Right lobe of liver (tissue), 6 donors: ENCODE data around the gene SIPA1. TPM values are rescaled to one million over a fixed set of nuclear protein-coding genes. Genes with fewer than 3 reads are reported as not detected.

Experiments used
- ATAC-seq, 4 donors: fragments of 200-7000 bp; cut with Tn5 transposase; one replicate each; pipeline ENCODE4 v1.9.1; 2020; ENCODE audit warnings: mild to moderate bottlenecking in 4 of 4, moderate library complexity in 4 of 4
- DNase-seq, 3 donors: peaks; one replicate each; pipeline ENCODE4 v3.0.0-alpha.2; 2020
- H3K27ac ChIP-seq, 3 donors: fragments of 200-600 bp; one replicate each; pipeline ENCODE4 v1.8.0; 2022
- H3K27me3 ChIP-seq, 2 donors: fragments of 200-600 bp; one replicate each; pipeline ENCODE4 v1.8.0; 2022
- H3K36me3 ChIP-seq, 4 donors: fragments of 200-600 bp; sonication (generic) in 1 of 4; one replicate each; pipeline versions ENCODE4 v1.5.1 to v1.8.0; 2017 to 2022; ENCODE audit warnings: control low read depth in 1 of 4
- H3K4me1 ChIP-seq, 4 donors: fragments of 200-600 bp; sonication (generic) in 1 of 4; one replicate each; pipeline versions ENCODE4 v1.5.1 to v1.8.0; 2017 to 2022; ENCODE audit warnings: control low read depth in 1 of 4
- H3K4me3 ChIP-seq, 3 donors: fragments of 200-600 bp; one replicate each; pipeline ENCODE4 v1.8.0; 2022
- H3K9me3 ChIP-seq, 4 donors: fragments of 200-600 bp; sonication (generic) in 1 of 4; one replicate each; pipeline versions ENCODE4 v1.5.1 to v1.8.0; 2017 to 2022; ENCODE audit warnings: control low read depth in 1 of 4
- POLR2A ChIP-seq: fragments of 450-650 bp; IDR thresholded peaks from one replicate; pipeline ENCODE4 v1.6.1; 2017; ENCODE audit warnings: antibody characterized with exemption, mild to moderate bottlenecking
- WGBS: methylation state at CpG from one replicate; pipeline ENCODE4 v1.1.6; 2018; ENCODE audit warnings: low coverage, low lambda C conversion rate; ENCODE audit not compliant: insufficient coverage; ENCODE audit errors: missing lambda C conversion rate; 5-methylcytosine and 5-hydroxymethylcytosine counted together
- intact Hi-C, 2 donors: fragments of 100-400 bp; cut with DNase I; formaldehyde crosslinking; loops; one replicate each; pipeline versions ENCODE4 v1.11.2 to v1.14.1; 2022
- total RNA-seq, 6 experiments: library from RNA; depleted of rRNA in 2 of 6; stranded (reverse); fragments of >200 nt in 2 of 6; fragmentation: NEBNext Ultra II Directional in 3 of 6; extraction: Animal tissue kit (Norgen Biotek cat#: 25700) in 3 of 6; gene quantifications; one replicate each; pipeline versions ENCODE4 v1.1.0 to v1.2.4, GENCODE V29; 2016 to 2023
- TF ChIP-seq, protein P1 (sequence below), 4 donors: fragments of 200-600 bp in 3 of 4; fragments of 450-650 bp in 1 of 4; IDR thresholded peaks; one replicate each; pipeline versions ENCODE4 v1.5.1 to v1.8.0; 2016 to 2022; ENCODE audit warnings: antibody characterized with exemption in 4 of 4, mild to moderate bottlenecking in 2 of 4
- donor health status: DM: no; HTN: yes; CAD: no.
- donor health status: DM: no; HTN: no; CAD: no.
- donor health status: DM: no; HTN: no; CAD: no.
- donor health status: DM: no; HTN: yes; CAD: no.
- donor health status: DM: no; HTN: yes; CAD: no.

Gene SIPA1
- total RNA-seq, 6 experiments from 2014 or later: 21.1 to 34.1 (median 25.3) TPM

DNA sequence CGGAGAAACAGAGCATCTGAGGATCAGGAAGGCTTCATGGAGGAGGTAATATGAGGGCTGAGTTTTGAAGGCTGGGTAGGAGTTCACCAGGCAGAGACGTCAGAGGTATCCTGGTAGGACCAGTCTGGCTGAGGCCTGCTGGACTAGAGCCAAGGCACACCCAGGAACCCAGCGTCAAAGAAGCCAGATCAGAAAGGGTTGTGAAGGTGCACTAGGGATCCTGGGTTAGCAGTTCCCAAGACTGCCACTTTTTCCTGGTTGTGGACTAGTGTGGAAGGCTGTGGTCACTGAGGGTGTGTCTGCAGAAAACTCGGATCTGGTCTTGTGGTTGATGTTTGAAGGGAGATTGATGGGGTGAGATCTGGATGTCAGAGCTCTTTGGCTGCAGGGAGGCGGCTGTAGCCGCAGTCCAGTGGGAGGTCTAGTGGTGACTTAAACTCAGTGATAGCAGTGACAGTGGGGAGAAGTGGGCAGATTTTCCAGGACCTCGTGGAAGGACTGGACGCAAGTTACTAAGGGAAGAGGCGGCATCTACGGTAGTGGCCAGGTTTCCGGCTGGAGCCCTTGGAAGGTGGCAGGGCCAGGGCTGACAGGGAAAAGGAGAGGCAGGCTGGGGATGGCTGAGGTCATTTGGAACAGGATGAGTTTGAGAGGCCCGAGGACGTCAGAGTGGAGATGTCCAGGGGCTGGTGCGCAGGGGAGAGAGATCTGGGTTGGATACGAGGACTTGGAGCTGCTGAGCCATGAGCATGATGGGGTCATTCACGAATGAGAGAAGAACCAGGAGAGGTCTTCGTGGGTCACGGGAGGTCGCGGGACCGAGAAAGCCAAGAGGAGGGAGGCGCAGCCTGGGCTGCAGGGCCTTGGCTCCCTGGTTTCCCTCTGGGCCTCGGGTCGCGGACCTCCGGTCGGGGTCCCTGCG lies 13.9 kb downstream of the SIPA1 start:
- intact Hi-C loops: no loop called here
- WGBS: 23% methylated on average over 20 of the region's 28 CpGs
- ATAC-seq: peak in 3 of 4 donors; percentile 0
- H3K4me1 ChIP-seq: peaks cover 0 to 49% (median 17%) of the 10 kb centered on the region in 4 donors
- peak overlapping the region; percentile 91 to 97 (median 94) for H3K27ac ChIP-seq
- H3K4me3 ChIP-seq: peak overlapping the region; percentile 58 to 66 (median 63)
- H3K36me3 ChIP-seq: peaks cover 0 to 25% (median 12%) of the 10 kb centered on the region in 4 donors
- peak in 1 of 3 donors; percentile 72 for DNase-seq
- no peaks in the 10 kb centered on the region for H3K9me3 ChIP-seq
- no peaks in the 10 kb centered on the region for H3K27me3 ChIP-seq
- TF ChIP-seq, protein P1, sequence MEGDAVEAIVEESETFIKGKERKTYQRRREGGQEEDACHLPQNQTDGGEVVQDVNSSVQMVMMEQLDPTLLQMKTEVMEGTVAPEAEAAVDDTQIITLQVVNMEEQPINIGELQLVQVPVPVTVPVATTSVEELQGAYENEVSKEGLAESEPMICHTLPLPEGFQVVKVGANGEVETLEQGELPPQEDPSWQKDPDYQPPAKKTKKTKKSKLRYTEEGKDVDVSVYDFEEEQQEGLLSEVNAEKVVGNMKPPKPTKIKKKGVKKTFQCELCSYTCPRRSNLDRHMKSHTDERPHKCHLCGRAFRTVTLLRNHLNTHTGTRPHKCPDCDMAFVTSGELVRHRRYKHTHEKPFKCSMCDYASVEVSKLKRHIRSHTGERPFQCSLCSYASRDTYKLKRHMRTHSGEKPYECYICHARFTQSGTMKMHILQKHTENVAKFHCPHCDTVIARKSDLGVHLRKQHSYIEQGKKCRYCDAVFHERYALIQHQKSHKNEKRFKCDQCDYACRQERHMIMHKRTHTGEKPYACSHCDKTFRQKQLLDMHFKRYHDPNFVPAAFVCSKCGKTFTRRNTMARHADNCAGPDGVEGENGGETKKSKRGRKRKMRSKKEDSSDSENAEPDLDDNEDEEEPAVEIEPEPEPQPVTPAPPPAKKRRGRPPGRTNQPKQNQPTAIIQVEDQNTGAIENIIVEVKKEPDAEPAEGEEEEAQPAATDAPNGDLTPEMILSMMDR (IDR thresholded peaks at IDR 0.05): no peak
- no peak for TF ChIP-seq POLR2A

DNA sequence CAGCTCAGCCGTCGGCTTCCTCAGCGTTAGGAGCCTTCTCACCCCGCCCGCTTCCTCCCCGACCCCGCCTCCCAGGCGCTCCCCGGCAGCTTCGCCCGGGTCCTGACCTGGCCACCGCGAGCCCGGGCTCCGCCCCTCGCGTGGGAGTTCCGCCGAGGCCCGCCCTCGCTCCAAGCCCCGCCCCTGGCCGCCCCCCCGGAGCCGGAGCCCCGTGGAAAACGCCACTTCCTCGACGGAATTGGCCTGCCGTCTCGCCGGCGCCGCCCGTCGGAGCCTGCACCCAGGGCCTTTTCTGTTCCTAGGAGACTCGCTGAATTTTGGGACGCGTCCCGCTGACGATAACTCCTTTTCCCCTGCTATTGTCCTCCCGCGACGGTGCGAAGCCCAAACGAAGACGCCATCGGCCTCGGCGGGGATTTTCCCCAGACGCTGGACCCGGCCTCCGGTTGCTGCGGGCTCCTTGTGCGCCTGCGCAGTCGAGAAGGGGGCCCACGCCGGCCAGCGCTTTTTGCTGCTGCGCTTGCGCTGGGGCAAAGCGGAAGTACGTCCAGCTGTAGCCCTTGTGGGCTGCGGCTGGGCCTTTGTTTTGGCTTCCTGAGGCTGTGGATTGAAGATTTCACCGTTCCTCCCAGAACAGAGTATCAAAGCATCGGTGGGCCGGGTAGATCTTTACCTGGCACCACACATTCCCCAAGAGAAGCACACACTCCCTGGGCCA lies 14.8 kb downstream of the SIPA1 start:
- H3K4me1 ChIP-seq: peaks cover 0 to 42% (median 17%) of the 10 kb centered on the region in 4 donors
- TF ChIP-seq POLR2A: peak; percentile 76
- TF ChIP-seq, protein P1 (IDR thresholded peaks at IDR 0.05): no peak
- no peaks in the 10 kb centered on the region for H3K27me3 ChIP-seq
- intact Hi-C loops: no loop called here
- H3K9me3 ChIP-seq: no peaks in the 10 kb centered on the region
- DNase-seq (peak; percentile 97 to 98 (median 97)), ATAC-seq (peak; percentile 84 to 90 (median 88))
- H3K36me3 ChIP-seq: peaks cover 0 to 33% (median 18%) of the 10 kb centered on the region in 4 donors
- peak overlapping the region; percentile 58 to 66 (median 63) for H3K4me3 ChIP-seq
- H3K27ac ChIP-seq: peak overlapping the region; percentile 91 to 97 (median 94)
- WGBS: 0% methylated on average over 3 of the region's 68 CpGs

DNA sequence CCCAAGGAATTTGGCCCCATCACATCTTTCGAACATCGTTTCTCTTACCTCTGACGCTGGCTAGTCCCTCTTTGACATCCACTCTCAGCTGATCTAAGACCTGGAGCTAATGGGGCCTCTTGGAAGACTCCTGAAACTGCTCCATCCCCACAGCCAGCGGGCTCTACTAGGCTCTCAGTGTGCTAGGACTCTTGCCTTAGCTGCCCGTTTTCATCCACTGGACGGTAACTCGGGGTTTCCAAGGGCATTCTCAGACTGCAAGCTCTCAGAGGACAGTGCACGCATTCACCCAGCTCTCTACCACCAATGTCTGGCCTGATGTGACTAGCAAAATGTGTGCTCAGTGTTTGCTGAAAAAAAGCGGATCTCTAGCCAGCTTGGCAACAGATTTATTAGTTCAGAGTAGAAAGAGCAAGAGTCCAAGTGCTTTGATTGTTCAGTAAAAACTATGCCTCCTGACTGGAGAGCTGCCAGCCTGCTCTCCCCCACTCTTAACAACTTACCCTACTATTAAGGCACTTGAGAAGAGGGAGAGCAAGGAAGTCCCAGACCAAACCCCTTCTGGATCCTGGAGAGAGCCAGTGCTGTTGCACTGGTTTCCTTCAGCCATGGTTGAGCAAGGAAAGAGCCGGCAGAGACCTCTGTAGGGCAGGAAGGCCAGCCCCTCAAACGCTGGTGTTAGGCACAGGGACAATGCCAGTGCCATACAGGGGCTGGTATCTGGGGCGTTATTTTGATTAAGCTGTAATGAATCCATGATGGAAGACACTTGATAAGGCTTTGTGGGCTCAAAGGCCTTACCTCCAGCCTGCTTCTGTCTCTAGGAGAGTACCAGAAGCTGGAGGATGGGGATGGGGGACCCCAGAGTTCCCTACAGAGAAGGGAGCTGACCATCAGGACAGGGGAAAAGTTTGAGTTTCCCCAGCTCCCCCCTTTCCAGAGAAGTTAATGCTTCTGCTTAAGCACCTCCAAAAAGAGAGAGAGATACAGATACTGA lies 15.6 kb downstream of the SIPA1 start:
- Histone ChIP-seq H3K4me3 (peak overlapping the region; percentile 58 to 66 (median 63)), H3K27me3 (no peaks in the 10 kb centered on the region), H3K4me1 (peaks cover 0 to 36% (median 17%) of the 10 kb centered on the region in 4 donors), H3K36me3 (peaks cover 0 to 42% (median 22%) of the 10 kb centered on the region in 4 donors), H3K27ac (peak overlapping the region; percentile 91 to 97 (median 94)), H3K9me3 (no peaks in the 10 kb centered on the region)
- peak; percentile 41 to 64 (median 60) for ATAC-seq
- WGBS: 8% methylated on average over 12 of the region's 12 CpGs
- DNase-seq: peak in 1 of 3 donors; percentile 82
- TF ChIP-seq POLR2A: peak; percentile 38
- TF ChIP-seq, protein P1 (IDR thresholded peaks at IDR 0.05): no peak
- intact Hi-C loops: no loop called here
